Measurements from ENCODE around the gene HTT.

DNA sequence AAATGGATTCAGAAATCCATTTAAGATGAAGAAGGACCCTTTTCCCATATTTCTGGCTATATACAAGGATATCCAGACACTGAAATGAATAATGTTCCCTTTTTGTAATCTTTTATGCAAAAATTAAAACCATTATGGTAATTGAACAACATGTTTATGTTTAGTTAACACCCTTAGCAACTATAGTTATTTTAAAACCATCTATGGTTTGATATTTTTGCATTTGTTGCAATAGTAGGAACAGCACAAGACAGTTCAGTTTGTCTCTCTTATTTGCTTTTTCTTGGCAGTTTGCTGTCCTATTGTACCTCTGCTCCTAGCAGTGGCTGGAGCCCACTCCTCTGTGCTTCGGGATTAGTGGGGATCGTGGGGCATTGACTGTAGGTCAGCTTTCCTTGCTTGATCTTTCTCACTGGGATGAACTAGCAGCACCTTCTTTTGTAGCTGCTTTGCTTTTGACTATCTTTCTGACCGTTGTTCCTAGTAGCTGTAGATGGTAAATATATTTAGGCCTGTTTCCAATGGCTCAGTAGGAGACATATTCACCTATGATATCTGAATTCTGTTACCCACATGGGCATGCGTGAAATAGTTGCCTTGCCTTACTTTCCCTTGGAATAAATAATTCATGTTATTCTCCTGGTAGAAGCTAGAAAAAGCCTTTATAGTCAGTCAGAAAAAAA, 12.8 kb downstream of the HTT start:
- TF ChIP-seq, protein P1, sequence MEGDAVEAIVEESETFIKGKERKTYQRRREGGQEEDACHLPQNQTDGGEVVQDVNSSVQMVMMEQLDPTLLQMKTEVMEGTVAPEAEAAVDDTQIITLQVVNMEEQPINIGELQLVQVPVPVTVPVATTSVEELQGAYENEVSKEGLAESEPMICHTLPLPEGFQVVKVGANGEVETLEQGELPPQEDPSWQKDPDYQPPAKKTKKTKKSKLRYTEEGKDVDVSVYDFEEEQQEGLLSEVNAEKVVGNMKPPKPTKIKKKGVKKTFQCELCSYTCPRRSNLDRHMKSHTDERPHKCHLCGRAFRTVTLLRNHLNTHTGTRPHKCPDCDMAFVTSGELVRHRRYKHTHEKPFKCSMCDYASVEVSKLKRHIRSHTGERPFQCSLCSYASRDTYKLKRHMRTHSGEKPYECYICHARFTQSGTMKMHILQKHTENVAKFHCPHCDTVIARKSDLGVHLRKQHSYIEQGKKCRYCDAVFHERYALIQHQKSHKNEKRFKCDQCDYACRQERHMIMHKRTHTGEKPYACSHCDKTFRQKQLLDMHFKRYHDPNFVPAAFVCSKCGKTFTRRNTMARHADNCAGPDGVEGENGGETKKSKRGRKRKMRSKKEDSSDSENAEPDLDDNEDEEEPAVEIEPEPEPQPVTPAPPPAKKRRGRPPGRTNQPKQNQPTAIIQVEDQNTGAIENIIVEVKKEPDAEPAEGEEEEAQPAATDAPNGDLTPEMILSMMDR (IDR thresholded peaks at IDR 0.05 in 8 of 11, conservative IDR thresholded peaks at IDR 0.05 in 3 of 11), result no peak
- TF ChIP-seq POLR2A (IDR thresholded peaks at IDR 0.05), result no peak
- no peak for TF ChIP-seq POLR2AphosphoS5 (IDR thresholded peaks at IDR 0.05)

All from spleen (tissue), 7 donors.